ACC112 (cell line): ENCODE results near the gene C14orf132.

Source experiments
- H2AFZ ChIP-seq: fragments of 200-600 bp; sonication (generic); one replicate; pipeline ENCODE4 v1.6.0; 2017; ENCODE audit warnings: antibody characterized with exemption, low read length; ENCODE audit not compliant: unreplicated experiment
- H3K27ac ChIP-seq: fragments of 200-600 bp; sonication (generic); 2 replicates; pipeline ENCODE4 v1.5.1; 2014; ENCODE audit warnings: low read depth, mild to moderate bottlenecking, antibody characterized with exemption, low read length, moderate library complexity
- H3K27me3 ChIP-seq: fragments of 200-600 bp; sonication (generic); 2 replicates; pipeline ENCODE4 v1.6.1; 2014; ENCODE audit warnings: mild to moderate bottlenecking, antibody characterized with exemption, low read length, moderate library complexity, mixed read lengths; ENCODE audit not compliant: insufficient read depth
- H3K36me3 ChIP-seq: fragments of 200-600 bp; sonication (generic); 2 replicates; pipeline ENCODE4 v1.6.1; 2016; ENCODE audit warnings: mild to moderate bottlenecking, antibody characterized with exemption, low read length, moderate library complexity, mixed read lengths; ENCODE audit not compliant: insufficient read depth
- H3K4me1 ChIP-seq: fragments of 200-600 bp; sonication (generic); one replicate; pipeline ENCODE4 v1.6.1; 2016; ENCODE audit warnings: low read length, mixed read lengths; ENCODE audit not compliant: insufficient read depth, unreplicated experiment, control insufficient read depth
- H3K4me3 ChIP-seq: fragments of 200-600 bp; sonication (generic); 2 replicates; pipeline ENCODE4 v1.5.1; 2014; ENCODE audit warnings: mild to moderate bottlenecking, low read depth, low read length
- H3K79me2 ChIP-seq: fragments of 200-600 bp; sonication (generic); one replicate; pipeline ENCODE4 v1.6.0; 2016; ENCODE audit warnings: low read length; ENCODE audit not compliant: control insufficient read depth, unreplicated experiment, insufficient read depth

The C14orf132 gene

DNA sequence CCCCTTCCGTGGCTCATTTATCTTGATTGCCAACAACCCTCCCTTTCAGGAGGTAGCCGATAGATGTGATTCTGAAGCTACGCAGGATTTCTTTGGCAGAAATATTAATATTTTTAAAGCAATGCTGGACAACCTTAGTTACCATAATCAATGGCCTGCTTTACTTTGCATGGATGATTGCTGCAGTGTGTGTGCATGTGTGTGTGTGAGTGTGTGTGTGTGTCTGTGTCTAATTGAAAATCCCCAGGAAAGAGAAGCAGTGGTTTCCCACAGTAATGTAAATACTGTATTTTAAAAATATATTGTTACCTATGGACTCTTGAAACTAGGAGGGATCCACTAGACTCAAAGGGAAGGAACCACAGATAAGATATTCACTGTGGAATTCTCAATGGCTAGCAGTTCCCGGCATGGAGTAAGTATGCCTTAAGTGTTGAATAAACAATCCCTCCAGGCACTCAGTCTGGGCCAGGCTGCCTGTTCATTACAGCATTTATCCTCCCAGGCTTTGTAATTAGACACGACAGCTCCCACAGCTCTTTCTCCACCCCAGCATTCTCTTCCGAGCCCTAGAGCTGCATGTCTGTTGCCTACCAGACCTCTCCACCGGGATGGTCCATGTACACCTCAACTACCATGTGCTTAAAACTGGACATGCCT, 22.5 kb upstream of the C14orf132 start:
- Histone ChIP-seq H3K36me3 (no peaks in the 10 kb centered on the region), H3K27ac (no peak overlapping the region), H3K27me3 (peaks cover 80% of the 10 kb centered on the region), H2AFZ (no peak overlapping the region), H3K4me3 (no peak overlapping the region), H3K4me1 (no peaks in the 10 kb centered on the region), H3K79me2 (no peaks in the 10 kb centered on the region)

DNA sequence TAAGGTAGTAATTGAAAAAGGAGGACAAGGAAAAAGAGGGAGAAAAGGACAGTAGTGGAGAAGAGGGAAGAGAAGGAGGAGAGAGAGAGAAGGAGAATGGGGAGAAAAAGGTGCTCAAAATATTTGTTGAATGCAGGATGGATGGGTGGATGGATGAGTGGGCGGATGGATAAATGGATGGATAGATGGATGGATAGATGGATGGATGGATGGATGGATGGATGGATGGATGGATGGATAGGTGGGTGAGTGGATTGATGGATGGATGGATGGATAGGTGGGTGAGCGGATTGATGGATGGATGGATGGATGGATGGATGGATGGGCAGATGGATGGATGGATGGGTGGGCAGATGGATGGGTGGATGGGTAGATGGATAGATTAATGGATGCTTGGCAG, 21.3 kb upstream of the C14orf132 start:
- peaks cover 93% of the 10 kb centered on the region for H3K27me3 ChIP-seq
- H3K4me3 ChIP-seq = no peak overlapping the region
- no peak overlapping the region for H3K27ac ChIP-seq
- no peaks in the 10 kb centered on the region for H3K36me3 ChIP-seq
- H3K79me2 ChIP-seq = no peaks in the 10 kb centered on the region
- H2AFZ ChIP-seq = no peak overlapping the region
- no peaks in the 10 kb centered on the region for H3K4me1 ChIP-seq

DNA sequence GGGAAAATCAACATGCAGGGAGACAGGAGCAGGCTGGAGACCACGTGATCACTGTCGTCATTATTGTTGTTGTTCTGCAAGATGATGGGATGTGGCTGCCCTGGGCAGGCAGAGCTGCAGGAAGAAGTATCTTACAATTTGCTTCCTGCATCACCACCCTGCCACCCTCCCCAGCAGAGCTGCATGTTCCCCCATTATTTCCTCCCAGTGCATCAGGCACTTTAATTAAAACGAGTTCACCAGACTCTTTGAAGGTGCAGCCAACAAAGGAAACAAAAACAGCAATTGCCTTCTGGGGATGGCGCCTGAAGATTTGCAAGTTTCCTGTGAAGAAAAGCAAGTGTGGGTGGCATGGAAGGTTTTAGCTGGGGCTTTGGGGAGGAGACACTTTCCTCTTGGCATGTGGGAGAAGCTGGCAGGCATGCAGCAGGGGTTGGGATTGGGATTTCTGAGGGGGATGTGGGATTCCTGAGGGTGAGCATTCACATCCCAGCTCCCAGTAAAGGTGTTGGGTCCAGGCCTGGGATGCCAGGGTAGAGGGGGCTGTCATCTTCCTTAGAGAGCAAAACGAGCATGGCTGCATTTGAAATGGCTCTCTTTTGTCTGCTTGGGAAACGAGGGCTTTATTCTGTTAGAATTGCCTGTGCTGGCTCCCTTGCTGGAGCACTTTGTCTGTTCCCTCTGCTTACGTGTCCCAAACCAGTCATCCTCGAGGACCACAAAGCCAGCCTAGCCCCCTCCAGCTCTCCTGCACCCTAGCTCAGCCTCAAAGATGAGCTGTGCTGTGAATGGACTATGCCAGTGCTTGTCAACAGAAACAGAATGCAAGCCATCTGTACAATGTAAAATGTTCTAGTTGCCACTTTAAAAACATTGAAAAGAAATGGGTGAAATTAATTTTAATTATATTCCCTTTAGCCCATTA, 11.5 kb upstream of the C14orf132 start:
- no peaks in the 10 kb centered on the region for H3K36me3 ChIP-seq
- H2AFZ ChIP-seq = no peak overlapping the region
- H3K79me2 ChIP-seq = no peaks in the 10 kb centered on the region
- H3K27ac ChIP-seq = no peak overlapping the region
- no peak overlapping the region for H3K4me3 ChIP-seq
- no peaks in the 10 kb centered on the region for H3K4me1 ChIP-seq
- peaks cover 74% of the 10 kb centered on the region for H3K27me3 ChIP-seq

DNA sequence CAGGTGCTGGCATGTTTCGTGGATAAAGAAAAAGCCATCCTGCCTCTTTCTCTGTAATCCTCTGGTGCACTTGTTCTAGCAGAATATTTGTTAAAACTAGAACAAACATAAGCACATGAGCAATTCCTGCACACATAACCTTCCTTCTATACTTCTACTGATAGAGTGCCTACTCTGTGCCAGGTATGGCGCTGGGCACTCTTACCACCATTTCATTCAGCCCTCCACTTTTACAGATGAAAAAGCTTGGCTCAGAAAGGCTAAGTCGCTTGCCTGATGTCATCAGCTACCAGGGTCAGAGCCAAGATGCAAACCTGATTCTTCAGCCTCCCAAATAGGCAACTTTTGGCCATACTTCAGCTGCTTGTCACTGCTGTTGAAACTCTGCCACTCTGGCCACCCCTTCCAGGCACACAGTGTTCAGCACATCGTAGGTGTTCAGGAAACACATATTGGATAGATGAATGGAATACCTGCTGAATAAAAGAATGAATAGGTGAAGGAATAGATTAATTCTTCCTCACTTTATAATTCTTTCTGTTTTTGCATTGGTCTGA, 10.0 kb upstream of the C14orf132 start:
- no peaks in the 10 kb centered on the region for H3K36me3 ChIP-seq
- H3K79me2 ChIP-seq = no peaks in the 10 kb centered on the region
- no peaks in the 10 kb centered on the region for H3K4me1 ChIP-seq
- H2AFZ ChIP-seq = no peak overlapping the region
- H3K4me3 ChIP-seq = no peak overlapping the region
- peaks cover 60% of the 10 kb centered on the region for H3K27me3 ChIP-seq
- no peak overlapping the region for H3K27ac ChIP-seq

DNA sequence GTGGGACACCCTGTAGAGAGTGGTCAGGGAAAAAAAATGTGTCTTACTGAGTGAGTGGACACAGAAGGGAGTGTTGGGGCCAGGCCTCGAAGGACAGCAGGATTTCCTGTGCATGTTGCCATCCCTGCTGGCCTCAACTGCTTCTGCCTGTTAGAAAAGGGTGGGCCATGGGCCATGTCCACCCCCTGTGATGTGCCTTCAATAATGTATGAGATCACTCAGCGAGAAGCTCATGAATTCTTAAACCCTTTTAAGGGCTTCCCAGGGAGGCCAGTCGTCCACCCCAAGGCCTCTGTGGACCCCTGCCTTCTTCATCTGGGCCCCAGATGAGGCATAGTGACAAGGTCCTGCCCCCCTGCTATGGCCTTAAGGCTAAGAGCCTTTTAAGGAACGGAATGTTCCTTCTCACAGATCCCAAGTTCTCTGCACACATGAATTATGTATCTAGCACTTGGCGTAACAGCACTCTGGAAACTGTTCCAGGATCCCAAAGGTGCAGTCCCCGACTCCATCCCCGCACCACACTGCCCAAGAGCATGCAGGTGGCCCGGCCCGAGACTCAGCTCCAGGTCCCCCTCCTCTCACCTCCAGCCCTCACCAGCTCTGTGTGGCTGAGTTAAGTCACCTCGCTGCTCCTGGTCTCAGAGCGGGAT, 8.9 kb upstream of the C14orf132 start:
- Histone ChIP-seq H3K27ac (no peak overlapping the region), H3K27me3 (peaks cover 50% of the 10 kb centered on the region), H3K79me2 (no peaks in the 10 kb centered on the region), H2AFZ (no peak overlapping the region), H3K4me1 (no peaks in the 10 kb centered on the region), H3K4me3 (no peak overlapping the region), H3K36me3 (no peaks in the 10 kb centered on the region)

DNA sequence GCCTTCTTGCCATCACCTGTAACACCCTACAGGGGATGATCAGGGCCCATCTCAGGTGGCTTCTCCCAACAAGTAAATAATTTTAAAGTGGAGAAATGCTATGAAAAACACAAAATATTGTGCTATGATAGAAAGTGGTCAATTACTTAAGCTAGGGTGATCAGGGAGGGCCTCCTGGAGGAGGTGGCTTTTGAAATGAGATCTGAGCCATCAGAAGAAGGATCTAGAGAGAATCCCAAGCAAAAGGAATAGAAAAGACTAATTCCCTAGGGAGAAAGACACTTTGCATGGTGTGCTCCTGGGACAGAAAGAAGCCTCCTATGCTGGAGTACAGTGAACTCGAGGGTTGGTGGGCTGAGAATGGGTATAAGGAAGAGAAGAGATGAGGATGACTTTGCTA, 7.5 kb upstream of the C14orf132 start:
- H3K36me3 ChIP-seq = no peaks in the 10 kb centered on the region
- H3K27ac ChIP-seq = no peak overlapping the region
- H3K27me3 ChIP-seq = peaks cover 35% of the 10 kb centered on the region
- no peaks in the 10 kb centered on the region for H3K79me2 ChIP-seq
- no peaks in the 10 kb centered on the region for H3K4me1 ChIP-seq
- H3K4me3 ChIP-seq = no peak overlapping the region
- no peak overlapping the region for H2AFZ ChIP-seq

DNA sequence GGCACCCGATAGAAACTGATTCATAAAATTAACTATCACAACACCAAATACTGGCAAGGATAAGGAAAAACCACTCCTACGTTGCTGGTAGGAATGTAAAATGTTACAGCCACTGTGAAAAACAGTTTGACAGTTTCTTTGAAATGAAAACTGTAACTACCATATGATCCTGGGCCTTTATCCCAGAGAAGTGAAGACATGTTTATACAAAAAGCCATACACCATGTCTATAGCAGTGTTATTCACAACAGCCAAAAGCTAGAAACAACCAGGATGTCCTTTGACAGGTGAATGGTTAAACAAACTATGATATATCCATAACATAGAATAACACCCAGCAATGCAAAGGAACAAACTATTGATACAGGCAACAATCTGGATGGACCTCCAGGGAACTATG, 3.7 kb upstream of the C14orf132 start:
- H3K36me3 ChIP-seq = no peaks in the 10 kb centered on the region
- peaks cover 19% of the 10 kb centered on the region; the same call in 1 of the 2 replicates for H3K27me3 ChIP-seq

DNA sequence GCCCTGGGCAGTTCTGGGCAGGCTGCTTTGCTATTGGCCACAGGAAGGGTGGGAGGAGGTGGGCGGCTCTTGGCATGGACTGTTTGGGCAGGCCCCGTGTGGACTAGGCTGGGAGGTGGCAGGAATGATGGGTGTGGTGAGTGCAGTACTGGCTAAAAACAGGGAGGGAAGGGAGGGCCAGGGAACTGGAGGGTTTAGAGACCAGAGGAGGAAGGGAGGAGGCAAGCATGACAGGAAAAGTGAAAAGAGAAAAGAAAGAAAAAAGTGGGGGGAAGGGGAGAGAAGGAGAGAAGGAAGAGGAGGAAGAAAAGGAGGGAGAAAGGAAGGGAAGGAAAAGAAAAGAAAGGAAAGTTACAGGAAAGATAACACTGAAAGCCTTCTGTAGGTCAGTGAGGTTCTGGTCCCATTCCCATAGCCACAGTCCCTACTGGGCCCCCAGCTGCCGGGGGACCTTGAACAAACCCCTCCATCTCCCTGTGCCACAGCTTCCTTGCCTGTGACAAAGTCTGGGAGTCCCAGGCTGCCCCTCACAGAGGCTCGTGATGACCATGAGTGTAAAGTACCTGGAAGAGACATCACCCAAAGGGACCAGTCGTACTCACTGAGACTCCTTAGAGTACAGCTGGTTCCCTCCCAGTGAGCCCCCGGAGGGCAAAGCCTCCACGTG, 1.1 kb upstream of the C14orf132 start:
- H3K79me2 ChIP-seq = peaks cover 26% of the 10 kb centered on the region
- no peaks in the 10 kb centered on the region for H3K36me3 ChIP-seq
- H3K4me3 ChIP-seq = peak overlapping the region; percentile 92; the same call in 1 of the 2 replicates
- no peak overlapping the region for H2AFZ ChIP-seq
- H3K27me3 ChIP-seq = peaks cover 15% of the 10 kb centered on the region; the same call in 1 of the 2 replicates
- H3K4me1 ChIP-seq = peaks cover 19% of the 10 kb centered on the region
- H3K27ac ChIP-seq = no peak overlapping the region

More for the DNA sequence above, 3.7 kb upstream of the C14orf132 start:
- Histone ChIP-seq H3K4me3 (no peak overlapping the region), H2AFZ (no peak overlapping the region), H3K79me2 (peaks cover 4% of the 10 kb centered on the region), H3K4me1 (peaks cover 14% of the 10 kb centered on the region), H3K27ac (no peak overlapping the region)

DNA sequence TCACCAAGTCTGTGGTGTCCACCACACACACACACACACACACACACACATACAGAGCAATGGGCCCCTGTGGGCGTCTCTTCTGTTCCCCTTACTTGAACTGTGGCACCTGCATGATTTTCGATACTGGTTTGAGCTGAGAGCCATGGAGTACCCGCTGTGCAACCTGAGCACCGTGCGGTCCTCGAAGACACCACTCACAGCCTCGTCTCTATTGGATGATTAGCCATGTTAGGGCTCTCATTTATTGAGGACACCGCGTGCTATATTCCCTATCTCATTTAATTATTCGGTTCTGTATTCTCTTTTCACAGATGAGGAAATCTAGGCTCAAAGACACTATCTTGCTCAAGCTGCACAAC, 623 bp upstream of the C14orf132 start:
- no peak overlapping the region for H3K27ac ChIP-seq
- peaks cover 15% of the 10 kb centered on the region; the same call in 1 of the 2 replicates for H3K27me3 ChIP-seq
- H2AFZ ChIP-seq = peak overlapping the region; percentile 80
- H3K36me3 ChIP-seq = no peaks in the 10 kb centered on the region
- peaks cover 19% of the 10 kb centered on the region for H3K4me1 ChIP-seq
- peaks cover 27% of the 10 kb centered on the region for H3K79me2 ChIP-seq
- H3K4me3 ChIP-seq = peak overlapping the region; percentile 92
